IPS-20b (cell line): ENCODE data around the gene TUT4.
"Not testable (repeated sequence)": the region's sequence is repeated elsewhere in the genome, so short reads cannot be mapped to it uniquely, and the experiment has no call there.

Experiments used
- H3K27ac ChIP-seq: one replicate; pipeline ENCODE4 v1.5.1; 2013; ENCODE audit warnings: low read length
- H3K27me3 ChIP-seq: 2 replicates; pipeline ENCODE4 v1.6.1; 2013; ENCODE audit warnings: mild to moderate bottlenecking, low read length, inconsistent platforms; ENCODE audit not compliant: insufficient read depth
- H3K36me3 ChIP-seq: 2 replicates; pipeline ENCODE4 v1.6.1; 2013; ENCODE audit warnings: low read depth, mild to moderate bottlenecking, inconsistent platforms, low read length, moderate library complexity; ENCODE audit not compliant: insufficient read depth
- H3K4me1 ChIP-seq: 2 replicates; pipeline ENCODE4 v1.6.1; 2013; ENCODE audit warnings: mild to moderate bottlenecking, control low read depth, inconsistent platforms, low read length, moderate library complexity; ENCODE audit not compliant: insufficient read depth
- H3K4me3 ChIP-seq: 2 replicates; pipeline ENCODE4 v1.5.1; 2013; ENCODE audit warnings: mild to moderate bottlenecking, low read length, inconsistent platforms
- H3K9ac ChIP-seq: 2 replicates; pipeline ENCODE4 v1.6.1; 2013; ENCODE audit warnings: low read depth, mild to moderate bottlenecking, inconsistent platforms, low read length, moderate library complexity
- H3K9me3 ChIP-seq: 2 replicates; pipeline ENCODE4 v1.6.1; 2013; ENCODE audit warnings: mild to moderate bottlenecking, low read depth, low read length, inconsistent platforms; ENCODE audit not compliant: insufficient read depth

TUT4 gene

DNA sequence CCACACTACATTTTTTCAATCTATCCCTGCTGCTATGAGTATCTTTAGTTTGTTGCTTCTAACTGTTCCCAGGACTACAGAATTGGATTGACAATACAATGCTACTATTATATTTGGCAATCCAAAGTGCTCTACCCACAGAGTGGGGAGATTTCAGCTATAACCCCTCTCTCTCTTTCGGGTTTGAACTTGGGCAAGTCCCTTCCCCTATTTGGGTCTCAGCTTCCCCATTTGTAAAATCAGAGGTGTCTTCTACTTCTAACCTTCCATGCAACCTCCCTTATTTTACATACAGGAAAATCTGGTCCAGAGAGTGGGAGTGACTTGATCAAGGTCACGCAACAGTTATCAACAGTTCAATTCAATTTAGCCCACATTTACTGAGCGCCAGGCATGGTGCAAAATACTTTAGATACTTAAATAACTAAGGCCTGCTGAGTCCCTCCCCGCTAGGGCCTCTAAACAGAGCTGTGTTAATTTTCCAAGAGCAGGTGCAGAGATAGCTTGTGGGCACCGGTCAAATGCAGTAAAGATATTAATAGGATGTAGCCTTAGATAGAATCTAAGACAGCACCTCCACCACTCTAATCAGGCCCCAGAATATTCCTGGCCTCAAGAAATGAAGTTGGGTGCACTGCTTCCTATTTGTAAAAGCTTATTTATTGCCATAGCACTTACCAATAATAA lies 39.9 kb upstream of the TUT4 start:
- Histone ChIP-seq H3K9me3 (no peaks in the 10 kb centered on the region), H3K36me3 (no peaks in the 10 kb centered on the region), H3K27me3 (no peaks in the 10 kb centered on the region), H3K4me1 (peaks cover 5% of the 10 kb centered on the region; the same call in 1 of the 2 replicates), H3K9ac (no peak overlapping the region), H3K4me3 (no peak overlapping the region), H3K27ac (no peak overlapping the region)

DNA sequence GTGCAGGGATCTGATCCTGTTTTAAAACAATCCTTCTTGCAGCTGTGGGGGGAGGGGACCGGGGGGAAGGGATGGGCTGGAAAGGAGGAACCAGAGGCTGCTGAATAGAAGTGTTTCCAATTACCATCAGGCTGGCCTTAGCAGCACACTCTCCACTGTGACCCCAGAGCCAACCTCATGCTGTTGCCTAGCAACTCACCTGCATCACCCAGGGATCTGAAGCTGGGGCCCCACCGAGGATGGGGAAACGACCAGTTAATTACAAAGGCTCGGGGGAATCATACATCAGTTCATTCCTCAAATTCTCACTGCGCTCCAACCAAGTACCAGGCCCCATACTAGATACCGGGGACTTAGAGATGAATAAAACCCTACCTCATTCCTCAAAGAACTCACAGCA lies 37.4 kb upstream of the TUT4 start:
- H3K4me1 ChIP-seq: peaks cover 5% of the 10 kb centered on the region; the same call in 1 of the 2 replicates
- no peak overlapping the region for H3K4me3 ChIP-seq
- no peaks in the 10 kb centered on the region for H3K36me3 ChIP-seq
- H3K27ac ChIP-seq: no peak overlapping the region
- no peaks in the 10 kb centered on the region for H3K9me3 ChIP-seq
- H3K9ac ChIP-seq: no peak overlapping the region
- H3K27me3 ChIP-seq: no peaks in the 10 kb centered on the region

DNA sequence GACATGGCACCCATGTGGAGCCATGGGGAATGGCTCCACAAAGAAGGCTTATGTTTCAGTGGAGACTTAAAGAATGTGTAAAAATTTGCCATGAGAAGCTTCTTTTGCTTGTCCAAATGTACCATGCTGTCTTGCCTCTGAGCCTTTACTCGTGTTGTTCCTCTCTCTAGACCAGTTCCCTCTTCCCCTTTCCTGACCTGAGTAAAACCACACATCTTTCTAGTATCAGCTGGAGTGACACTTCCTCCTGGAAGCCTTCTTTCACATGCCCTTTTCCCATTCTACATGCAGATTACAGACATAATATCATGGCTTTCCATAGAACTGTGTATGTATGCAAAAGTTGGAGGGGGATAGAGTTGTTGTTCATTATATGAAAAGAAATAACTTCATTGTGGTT lies 35.6 kb upstream of the TUT4 start:
- Histone ChIP-seq H3K4me1 (peaks cover 5% of the 10 kb centered on the region; the same call in 1 of the 2 replicates), H3K4me3 (no peak overlapping the region), H3K27ac (no peak overlapping the region), H3K9ac (no peak overlapping the region), H3K36me3 (no peaks in the 10 kb centered on the region), H3K27me3 (no peaks in the 10 kb centered on the region), H3K9me3 (no peaks in the 10 kb centered on the region)

DNA sequence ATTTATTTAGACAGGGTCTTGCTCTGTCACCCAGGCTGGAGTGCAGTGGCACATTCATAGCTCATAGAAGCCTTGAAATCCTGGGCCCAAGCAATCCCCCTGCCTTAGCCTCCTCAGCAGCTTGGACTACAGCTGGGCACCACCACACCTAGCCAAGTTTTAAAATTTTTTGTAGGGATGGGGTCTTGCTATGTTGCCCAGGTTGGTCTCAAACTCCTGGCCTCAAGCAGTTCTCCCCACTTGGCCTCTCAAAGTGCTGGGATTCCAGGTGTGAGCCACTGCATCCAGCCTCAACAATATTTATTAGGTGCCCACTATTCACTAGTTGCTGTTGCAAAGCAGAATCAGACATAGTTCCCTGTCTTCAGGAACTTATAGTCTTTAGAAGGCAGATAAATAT lies 35.1 kb upstream of the TUT4 start:
- no peak overlapping the region for H3K9ac ChIP-seq
- peaks cover 5% of the 10 kb centered on the region; the same call in 1 of the 2 replicates for H3K4me1 ChIP-seq
- H3K4me3 ChIP-seq: no peak overlapping the region
- H3K9me3 ChIP-seq: no peaks in the 10 kb centered on the region
- no peaks in the 10 kb centered on the region for H3K36me3 ChIP-seq
- no peaks in the 10 kb centered on the region for H3K27me3 ChIP-seq
- H3K27ac ChIP-seq: no peak overlapping the region

DNA sequence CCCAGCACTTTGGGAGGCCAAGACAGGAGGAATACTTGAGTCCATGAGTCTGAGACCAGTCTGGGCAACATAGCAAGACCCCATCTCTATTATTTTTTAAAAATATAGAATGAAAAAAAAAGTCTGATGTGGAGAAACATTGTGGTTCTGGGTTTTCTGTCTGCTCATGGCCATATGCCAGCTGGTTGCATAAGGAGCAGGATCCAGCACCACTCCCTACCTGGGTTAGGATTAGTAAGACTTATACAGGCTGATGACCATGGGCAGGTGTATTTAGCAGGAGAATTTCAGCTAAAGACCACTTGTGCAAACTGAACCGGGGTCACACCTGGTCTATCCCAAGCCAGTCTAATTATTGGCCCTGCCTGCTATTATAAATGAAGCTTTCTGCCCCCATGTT lies 32.6 kb upstream of the TUT4 start:
- Histone ChIP-seq H3K4me1 (peaks cover 5% of the 10 kb centered on the region; the same call in 1 of the 2 replicates), H3K9me3 (no peaks in the 10 kb centered on the region), H3K4me3 (no peak overlapping the region), H3K27ac (no peak overlapping the region), H3K36me3 (no peaks in the 10 kb centered on the region), H3K9ac (no peak overlapping the region), H3K27me3 (no peaks in the 10 kb centered on the region)

DNA sequence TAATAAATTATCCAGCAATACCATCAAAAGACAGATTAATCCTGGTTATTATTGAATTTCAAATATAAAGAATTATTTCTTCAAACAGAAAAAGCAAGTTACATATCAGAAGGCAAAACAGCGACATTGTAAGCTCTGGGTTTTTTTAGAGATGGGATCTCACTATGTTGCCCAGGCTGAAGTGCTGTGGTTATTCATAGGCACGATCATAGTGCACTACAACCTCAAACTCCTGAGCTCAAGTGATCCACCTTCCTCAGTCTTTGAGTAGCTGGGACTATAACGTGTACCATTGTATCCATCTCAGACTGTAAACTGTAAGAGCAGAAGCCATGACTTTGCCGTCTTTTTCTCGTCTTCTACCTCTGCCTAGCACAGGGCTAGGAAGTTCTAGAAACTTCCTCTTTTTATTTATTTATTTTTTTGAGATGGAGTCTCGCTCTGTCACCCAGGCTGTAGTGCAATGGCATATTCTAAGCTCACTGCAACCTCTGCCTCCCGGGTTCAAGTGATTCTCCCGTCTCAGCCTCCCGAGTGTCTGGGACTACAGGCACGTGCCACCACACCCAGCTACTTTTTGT lies 29.3 kb upstream of the TUT4 start:
- H3K27me3 ChIP-seq: no peaks in the 10 kb centered on the region
- H3K36me3 ChIP-seq: no peaks in the 10 kb centered on the region
- H3K4me1 ChIP-seq: no peaks in the 10 kb centered on the region
- H3K9ac ChIP-seq: no peak overlapping the region
- H3K27ac ChIP-seq: no peak overlapping the region
- no peak overlapping the region for H3K4me3 ChIP-seq
- H3K9me3 ChIP-seq: no peaks in the 10 kb centered on the region

DNA sequence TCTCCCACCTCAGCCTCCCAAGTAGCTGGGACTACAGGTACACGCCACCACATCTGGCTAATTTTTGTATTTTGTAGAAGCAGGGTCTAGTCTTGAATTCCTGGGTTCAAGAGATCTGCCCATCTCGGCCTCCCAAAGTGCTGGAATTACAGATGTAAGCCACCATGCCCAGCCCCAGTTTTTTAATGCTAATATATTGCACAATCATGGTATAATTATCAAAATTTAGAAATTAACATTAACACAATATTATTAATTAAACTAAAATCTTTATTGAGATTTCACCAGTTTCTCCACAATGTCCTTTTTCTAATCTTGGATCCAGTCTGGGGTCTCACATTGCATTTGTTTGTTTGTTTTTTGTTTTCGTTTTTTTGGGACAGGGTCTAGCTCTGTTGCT lies 27.4 kb upstream of the TUT4 start:
- Histone ChIP-seq H3K27ac (no peak overlapping the region), H3K4me1 (no peaks in the 10 kb centered on the region), H3K9ac (no peak overlapping the region), H3K36me3 (no peaks in the 10 kb centered on the region), H3K4me3 (no peak overlapping the region), H3K9me3 (no peaks in the 10 kb centered on the region), H3K27me3 (no peaks in the 10 kb centered on the region)

DNA sequence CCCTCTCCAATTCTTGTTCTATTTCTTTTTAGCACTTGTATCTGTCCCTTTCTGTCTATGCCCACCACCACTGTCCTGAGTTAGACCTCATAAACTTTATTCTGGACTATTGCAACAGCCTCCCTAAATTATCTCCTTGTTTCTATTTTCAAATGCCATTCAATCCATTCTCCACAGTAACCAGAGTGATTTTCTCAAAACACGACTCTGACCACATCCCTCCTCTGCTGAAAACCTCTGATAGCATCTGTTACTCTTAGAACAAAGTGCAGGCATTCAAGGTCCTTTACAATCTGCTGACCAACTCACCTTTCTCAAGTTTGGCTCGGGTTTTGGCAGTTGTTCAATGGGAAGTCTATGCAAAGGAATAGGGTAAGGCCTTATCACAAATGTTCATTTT lies 26.5 kb upstream of the TUT4 start:
- Histone ChIP-seq H3K36me3 (no peaks in the 10 kb centered on the region), H3K4me1 (no peaks in the 10 kb centered on the region), H3K27ac (no peak overlapping the region)

DNA sequence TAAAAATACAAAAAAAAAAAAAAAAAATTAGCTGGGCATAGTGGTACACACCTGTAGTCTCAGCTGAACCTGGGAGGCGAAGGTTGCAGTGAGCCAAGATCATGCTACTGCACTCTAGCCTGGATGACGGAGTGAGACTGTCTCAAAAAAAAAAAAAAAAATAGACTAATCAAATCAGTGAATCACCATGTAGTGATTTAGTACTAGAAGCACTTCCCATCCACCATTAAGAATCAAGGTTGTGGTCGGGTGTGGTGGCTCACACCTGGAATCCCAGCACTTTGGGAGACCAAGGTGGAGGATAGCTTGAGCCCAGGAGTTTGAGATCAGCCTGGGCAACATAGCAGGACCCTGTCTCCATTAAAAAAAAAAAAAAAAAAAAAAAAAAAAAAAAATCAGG lies 25.2 kb upstream of the TUT4 start:
- not testable (repeated sequence) for H3K4me1 ChIP-seq, H3K4me3 ChIP-seq, H3K9ac ChIP-seq, H3K27me3 ChIP-seq, H3K36me3 ChIP-seq, H3K27ac ChIP-seq, H3K9me3 ChIP-seq

More for the DNA sequence above, 26.5 kb upstream of the TUT4 start:
- H3K9me3 ChIP-seq: no peaks in the 10 kb centered on the region
- H3K27me3 ChIP-seq: no peaks in the 10 kb centered on the region
- H3K4me3 ChIP-seq: no peak overlapping the region
- H3K9ac ChIP-seq: no peak overlapping the region

DNA sequence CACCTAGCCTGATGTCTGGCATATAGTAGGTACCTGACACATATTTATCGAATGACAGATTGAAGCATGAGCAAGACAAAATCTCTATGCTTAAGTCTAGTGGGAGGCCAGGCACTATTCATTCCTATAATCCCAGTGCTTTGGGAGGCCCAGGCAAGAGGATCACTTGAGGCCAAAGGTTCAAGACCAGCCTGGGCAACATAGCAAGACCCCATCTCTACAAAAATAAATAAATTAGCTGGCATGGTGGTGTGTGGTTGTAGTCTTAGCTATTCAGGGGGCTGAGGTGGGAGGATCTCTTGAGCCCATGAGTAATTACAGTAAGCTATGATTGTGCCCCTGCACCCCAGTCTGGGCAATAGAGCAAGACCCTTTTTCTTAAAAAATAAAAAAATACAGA lies 23.2 kb upstream of the TUT4 start:
- Histone ChIP-seq H3K27me3 (no peaks in the 10 kb centered on the region), H3K9ac (no peak overlapping the region), H3K36me3 (no peaks in the 10 kb centered on the region), H3K27ac (no peak overlapping the region), H3K9me3 (no peaks in the 10 kb centered on the region), H3K4me1 (no peaks in the 10 kb centered on the region), H3K4me3 (no peak overlapping the region)

DNA sequence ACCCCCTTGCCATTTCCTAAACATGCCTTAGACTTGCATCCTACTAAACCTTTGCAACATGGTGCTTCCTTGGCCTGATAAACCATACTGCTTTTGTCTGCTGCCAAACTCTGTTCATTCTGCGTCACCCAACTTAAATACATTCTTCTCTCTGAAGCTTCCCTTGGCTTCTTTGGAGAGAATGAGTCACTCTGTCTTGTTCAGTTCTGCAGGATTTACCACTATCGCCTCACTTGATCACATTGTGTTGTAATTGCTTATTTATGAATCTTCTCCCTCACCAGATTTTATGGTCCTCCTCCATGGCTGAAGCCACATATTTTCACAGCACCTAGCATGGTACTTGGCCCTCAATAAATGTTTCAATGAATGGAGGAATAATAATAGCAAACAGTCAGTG lies 21.7 kb upstream of the TUT4 start:
- H3K9me3 ChIP-seq: no peaks in the 10 kb centered on the region
- H3K27ac ChIP-seq: no peak overlapping the region
- H3K4me1 ChIP-seq: no peaks in the 10 kb centered on the region
- H3K9ac ChIP-seq: no peak overlapping the region
- H3K36me3 ChIP-seq: no peaks in the 10 kb centered on the region
- H3K4me3 ChIP-seq: no peak overlapping the region
- no peaks in the 10 kb centered on the region for H3K27me3 ChIP-seq

DNA sequence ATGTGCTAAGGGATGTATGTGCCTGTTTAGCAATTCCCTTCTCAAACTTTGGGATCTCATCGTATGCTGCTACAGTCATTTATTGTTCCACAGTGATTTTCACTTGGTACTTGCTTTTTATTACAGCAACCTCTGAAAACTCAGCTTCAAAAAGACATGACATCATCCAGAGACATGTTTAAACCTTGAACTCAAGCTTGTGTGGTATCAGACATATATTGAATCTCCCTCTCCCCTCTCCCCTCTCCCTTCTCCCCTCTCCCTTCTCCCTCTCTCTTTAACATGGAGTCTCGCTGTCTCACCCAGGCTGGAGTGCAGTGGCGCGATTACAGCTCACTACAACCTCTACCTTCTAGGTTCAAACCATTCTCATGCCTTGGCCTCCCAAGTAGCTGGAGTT lies 19.5 kb upstream of the TUT4 start:
- H3K27me3 ChIP-seq: no peaks in the 10 kb centered on the region
- no peaks in the 10 kb centered on the region for H3K4me1 ChIP-seq
- no peak overlapping the region for H3K27ac ChIP-seq
- no peaks in the 10 kb centered on the region for H3K9me3 ChIP-seq
- no peaks in the 10 kb centered on the region for H3K36me3 ChIP-seq
- no peak overlapping the region for H3K9ac ChIP-seq
- H3K4me3 ChIP-seq: no peak overlapping the region
